BE2C (cell line): ENCODE measurements around the gene METTL26.

Source experiments
- DNase-seq: peaks from one replicate; pipeline ENCODE4 v3.0.0-alpha.2; 2020
- H3K27me3 ChIP-seq: fragments of 250-450 bp; sonication (Bioruptor Pico); 2 replicates; pipeline ENCODE4 v1.5.1; 2020; ENCODE audit warnings: mild to moderate bottlenecking
- H3K36me3 ChIP-seq: fragments of 250-450 bp; sonication (Bioruptor Pico); 2 replicates; pipeline ENCODE4 v1.5.1; 2020; ENCODE audit warnings: mild to moderate bottlenecking
- H3K4me1 ChIP-seq: fragments of 250-450 bp; sonication (Bioruptor Pico); 2 replicates; pipeline ENCODE4 v1.5.1; 2020
- H3K4me3 ChIP-seq: 2 replicates; pipeline ENCODE4 v1.5.1; 2011; ENCODE audit warnings: low read depth, low read length
- H3K9me3 ChIP-seq: fragments of 250-450 bp; sonication (Bioruptor Pico); 2 replicates; pipeline ENCODE4 v1.5.1; 2020
- CTCF ChIP-seq: IDR thresholded peaks from 2 replicates; pipeline ENCODE4 v1.5.1; 2012; ENCODE audit warnings: mild to moderate bottlenecking, low read depth, low read length

METTL26 gene

GRCh38 chr16:593406-593805 is 42.7 kb downstream of the METTL26 start:
- H3K4me1 ChIP-seq: no peaks in the 10 kb centered on the region
- no peak for TF ChIP-seq CTCF
- DNase-seq: no peak

GRCh38 chr16:592518-593306 is 43.4 kb downstream of the METTL26 start:
- no peak for TF ChIP-seq CTCF
- H3K4me3 ChIP-seq: no peak overlapping the region
- DNase-seq: no peak
- H3K36me3 ChIP-seq: 0 out of 2 replicates have a peak, but pooled peaks cover 4% of the 10 kb centered on the region
- peaks cover 5% of the 10 kb centered on the region for H3K4me1 ChIP-seq
- H3K9me3 ChIP-seq: no peaks in the 10 kb centered on the region
- H3K27me3 ChIP-seq: no peaks in the 10 kb centered on the region

More at GRCh38 chr16:593406-593805, 42.7 kb downstream of the METTL26 start:
- Histone ChIP-seq H3K9me3 (no peaks in the 10 kb centered on the region), H3K4me3 (no peak overlapping the region), H3K27me3 (no peaks in the 10 kb centered on the region), H3K36me3 (0 out of 2 replicates have a peak, but pooled peaks cover 4% of the 10 kb centered on the region)

GRCh38 chr16:591892-592517 is 44.1 kb downstream of the METTL26 start:
- Histone ChIP-seq H3K4me3 (no peak overlapping the region), H3K27me3 (no peaks in the 10 kb centered on the region), H3K36me3 (0 out of 2 replicates have a peak, but pooled peaks cover 4% of the 10 kb centered on the region), H3K9me3 (no peaks in the 10 kb centered on the region), H3K4me1 (peaks cover 5% of the 10 kb centered on the region)
- DNase-seq: no peak
- TF ChIP-seq CTCF: no peak

- DNase-seq: no peak
- Histone ChIP-seq H3K9me3 (no peaks in the 10 kb centered on the region), H3K36me3 (no peaks in the 10 kb centered on the region), H3K4me3 (no peak overlapping the region), H3K4me1 (peaks cover 5% of the 10 kb centered on the region), H3K27me3 (no peaks in the 10 kb centered on the region)
- no peak for TF ChIP-seq CTCF
These were observed 44.9 kb downstream of the METTL26 start for GRCh38 chr16:591231-591630.

GRCh38 chr16:590815-591200 is 45.3 kb downstream of the METTL26 start:
- no peaks in the 10 kb centered on the region for H3K9me3 ChIP-seq
- no peak for DNase-seq
- no peaks in the 10 kb centered on the region for H3K27me3 ChIP-seq
- peak overlapping the region; percentile 70 for H3K4me3 ChIP-seq
- TF ChIP-seq CTCF: no peak
- peaks cover 5% of the 10 kb centered on the region for H3K4me1 ChIP-seq
- H3K36me3 ChIP-seq: no peaks in the 10 kb centered on the region

GRCh38 chr16:590188-590814 is 45.8 kb downstream of the METTL26 start:
- DNase-seq: no peak

More at GRCh38 chr16:590188-590814, 45.8 kb downstream of the METTL26 start:
- H3K27me3 ChIP-seq: no peaks in the 10 kb centered on the region
- no peaks in the 10 kb centered on the region for H3K9me3 ChIP-seq
- peak overlapping the region; percentile 70 for H3K4me3 ChIP-seq
- H3K36me3 ChIP-seq: no peaks in the 10 kb centered on the region
- TF ChIP-seq CTCF: no peak
- H3K4me1 ChIP-seq: peaks cover 5% of the 10 kb centered on the region
